Lung (tissue), 12 donors: ENCODE data around the gene CYP51A1. TPM values are rescaled to one million over a fixed set of nuclear protein-coding genes. Genes with fewer than 3 reads are reported as not detected.

Experiments used
- ATAC-seq: fragments of 200-7000 bp; cut with Tn5 transposase; one replicate; pipeline ENCODE4 v1.9.1; 2020; ENCODE audit warnings: moderate number of reproducible peaks; ENCODE audit not compliant: insufficient read depth, low FRiP score
- DNase-seq, 3 donors: peaks; one replicate each; pipeline ENCODE4 v3.0.0-alpha.2; 2013 to 2017
- H3K27ac ChIP-seq, 2 donors: one replicate each; pipeline ENCODE4 v1.5.1; 2013; ENCODE audit warnings: mild to moderate bottlenecking in 2 of 2, moderate library complexity in 2 of 2, control low read depth in 1 of 2, inconsistent platforms in 1 of 2, low read depth in 1 of 2, low read length in 1 of 2
- H3K27me3 ChIP-seq, 3 donors: one replicate each; pipeline ENCODE4 v1.5.1; 2013; ENCODE audit warnings: low read length in 2 of 3; ENCODE audit not compliant: control insufficient read depth in 3 of 3, insufficient read depth in 3 of 3
- H3K36me3 ChIP-seq, 4 donors: one replicate each; pipeline ENCODE4 v1.5.1; 2013; ENCODE audit warnings: low read length in 4 of 4, mild to moderate bottlenecking in 1 of 4, moderate library complexity in 1 of 4; ENCODE audit not compliant: control insufficient read depth in 4 of 4, insufficient read depth in 4 of 4
- H3K4me1 ChIP-seq, 5 donors: one replicate each; pipeline ENCODE4 v1.5.1; 2013; ENCODE audit warnings: low read length in 5 of 5, mild to moderate bottlenecking in 2 of 5, moderate library complexity in 1 of 5; ENCODE audit not compliant: control insufficient read depth in 5 of 5, insufficient read depth in 5 of 5
- H3K4me3 ChIP-seq: one replicate; pipeline ENCODE4 v1.5.1; 2013; ENCODE audit warnings: mild to moderate bottlenecking, control low read depth, moderate library complexity
- H3K9ac ChIP-seq, 2 donors: one replicate each; pipeline ENCODE4 v1.5.1; 2013; ENCODE audit warnings: low read length in 2 of 2, control low read depth in 1 of 2; ENCODE audit not compliant: insufficient read depth in 1 of 2
- H3K9me3 ChIP-seq, 4 donors: one replicate each; pipeline ENCODE4 v1.5.1; 2013; ENCODE audit warnings: low read length in 3 of 4, mild to moderate bottlenecking in 1 of 4, moderate library complexity in 1 of 4; ENCODE audit not compliant: control insufficient read depth in 4 of 4, insufficient read depth in 3 of 4
- CTCF ChIP-seq: IDR thresholded peaks from 2 replicates; pipeline ENCODE4 v1.5.1; 2012; ENCODE audit warnings: mild to moderate bottlenecking; ENCODE audit errors: control extremely low read depth, extremely low read depth
- WGBS, 2 donors: extraction: QIAGEN DNeasy Blood & Tissue Kit; methylation state at CpG; one replicate each; pipeline ENCODE4 v1.1.7; 2013; 5-methylcytosine and 5-hydroxymethylcytosine counted together
- polyA plus RNA-seq, 2 donors: library from polyadenylated mRNA; stranded (reverse); fragments of 200-250 nt; gene quantifications; one replicate each; pipeline ENCODE4 v1.2.1, GENCODE V29; 2013
- total RNA-seq, 2 donors: library from RNA; depleted of rRNA in 1 of 2; stranded (reverse); fragments of >200 nt in 1 of 2; gene quantifications; one replicate each; pipeline ENCODE4 v1.2.1, GENCODE V29; 2014 to 2021
- donor health status: control.
- donor health status: control.
- donor health status: Bipolar disorder and iron deficiency.
- donor health status: healthy.
- donor health status: DM: yes; HTN: yes; CAD: no.

CYP51A1 gene
- total and polyA plus RNA-seq, 4 donors = 49.8 to 211 (median 117) TPM

- no peak for ATAC-seq
Observed at GRCh38 chr7:92072121-92072520, 62.2 kb downstream of the CYP51A1 start.

GRCh38 chr7:92071032-92071431 is 63.2 kb downstream of the CYP51A1 start:
- DNase-seq (no peak), ATAC-seq (no peak)
- H3K9ac ChIP-seq = no peak overlapping the region
- H3K4me1 ChIP-seq = no peaks in the 10 kb centered on the region
- peaks cover 6 to 35% (median 10%) of the 10 kb centered on the region in 4 donors for H3K36me3 ChIP-seq
- H3K27ac ChIP-seq = no peak overlapping the region
- TF ChIP-seq CTCF = no peak
- no peak overlapping the region for H3K4me3 ChIP-seq
- H3K27me3 ChIP-seq = no peaks in the 10 kb centered on the region
- 77 to 83% methylated on average over 5 of the region's 5 CpGs for WGBS, 2 donors
- H3K9me3 ChIP-seq = no peaks in the 10 kb centered on the region

More at GRCh38 chr7:92072121-92072520, 62.2 kb downstream of the CYP51A1 start:
- Histone ChIP-seq H3K9ac (no peak overlapping the region), H3K9me3 (no peaks in the 10 kb centered on the region), H3K4me3 (no peak overlapping the region), H3K4me1 (no peaks in the 10 kb centered on the region), H3K36me3 (peaks cover 4 to 31% (median 11%) of the 10 kb centered on the region in 4 donors), H3K27ac (no peak overlapping the region), H3K27me3 (no peaks in the 10 kb centered on the region)
- WGBS, 2 donors = 82 to 94% methylated on average over 1 of the region's 1 CpG
- TF ChIP-seq CTCF = no peak
- DNase-seq = no peak

- 80 to 86% methylated on average over 2 of the region's 2 CpGs for WGBS, 2 donors
- H3K4me1 ChIP-seq = no peaks in the 10 kb centered on the region
- no peak overlapping the region for H3K4me3 ChIP-seq
- H3K9ac ChIP-seq = no peak overlapping the region
- H3K36me3 ChIP-seq = peaks cover 4 to 23% (median 10%) of the 10 kb centered on the region in 4 donors
- H3K9me3 ChIP-seq = no peaks in the 10 kb centered on the region
- H3K27me3 ChIP-seq = no peaks in the 10 kb centered on the region
- ATAC-seq (no peak), DNase-seq (no peak)
- H3K27ac ChIP-seq = no peak overlapping the region
- TF ChIP-seq CTCF = no peak
Observed at GRCh38 chr7:92064438-92065029, 69.7 kb downstream of the CYP51A1 start.

Other genes with a start within 250 kb of the CYP51A1 start
- gene AKAP9, start 193.6 kb downstream of the CYP51A1 start, total RNA-seq = 100 to 1,000 TPM in 1 of 2 donors, 10 to 100 TPM in 1; 64.4 to 203 TPM
- 10 to 100 TPM; 11.4 to 15.5 TPM for gene AKAP9, start 193.6 kb downstream of the CYP51A1 start, polyA plus RNA-seq
- under 1 TPM; 0.06 to 0.63 TPM for gene LRRD1, start 44.7 kb upstream of the CYP51A1 start, total RNA-seq
- gene LRRD1, start 44.7 kb upstream of the CYP51A1 start, polyA plus RNA-seq = under 1 TPM in 1 of 2 donors, not detected in 1; 0.06 TPM
- 10 to 100 TPM; 35.8 to 94.5 TPM for gene KRIT1, start 111.4 kb upstream of the CYP51A1 start, total RNA-seq
- gene KRIT1, start 111.4 kb upstream of the CYP51A1 start, polyA plus RNA-seq = 10 to 100 TPM; 15.6 to 16.5 TPM
- 10 to 100 TPM; 35.9 to 47.0 TPM for gene ANKIB1, start 111.5 kb upstream of the CYP51A1 start, total RNA-seq
- 10 to 100 TPM in 1 of 2 donors, 1 to 10 TPM in 1; 9.4 to 11.5 TPM for gene ANKIB1, start 111.5 kb upstream of the CYP51A1 start, polyA plus RNA-seq